ENCODE data around the gene SSBP2. TPM values are rescaled to one million over a fixed set of nuclear protein-coding genes. Genes with fewer than 3 reads are reported as not detected.

Gene SSBP2
- total and polyA plus RNA-seq, 5 donors from 2014 or later, result 17.6 to 43.0 (median 37.4) TPM

DNA sequence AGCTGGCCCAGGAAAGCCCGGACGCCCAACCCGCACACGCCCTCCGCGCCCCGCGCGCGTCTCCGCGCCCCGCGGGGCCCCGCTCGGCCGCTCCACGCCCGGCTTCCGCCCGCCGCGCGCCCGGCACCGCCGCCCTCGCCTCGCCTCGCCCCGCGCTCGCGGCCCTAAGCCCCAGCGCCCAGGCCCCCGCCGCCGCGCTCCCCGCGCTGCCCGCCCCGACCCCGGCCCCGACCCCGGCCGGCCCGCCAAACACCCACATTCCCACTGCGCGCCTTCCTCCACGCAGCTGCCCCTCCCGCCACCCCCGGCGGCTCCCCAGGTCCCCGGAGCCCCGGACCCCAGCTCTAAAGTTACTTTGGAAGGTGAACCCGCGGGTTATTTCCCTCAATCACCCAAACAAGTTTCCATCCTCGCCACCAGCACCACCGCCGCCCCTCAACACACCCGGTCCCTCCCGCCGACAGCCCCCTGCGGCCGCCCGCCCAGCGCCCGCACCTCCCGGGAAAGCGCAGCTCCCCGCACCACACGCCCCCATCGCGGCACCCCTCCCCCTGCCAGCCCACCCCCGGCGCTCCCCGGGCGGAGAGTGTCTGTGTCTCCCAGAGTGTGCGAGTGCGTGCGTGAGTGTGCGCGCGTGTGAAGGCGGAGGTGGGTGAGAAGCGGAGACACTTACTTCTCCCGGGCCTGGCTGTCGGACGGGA lies 439 bp downstream of the SSBP2 start:
- H3K4me1 ChIP-seq (ENCODE audit: control insufficient read depth, insufficient read depth, low read length, poor library complexity, severe bottlenecking), result peaks cover 17% of the 10 kb centered on the region
- Mint-ChIP-seq H3K36me3 (no peaks in the 10 kb centered on the region), H3K27me3 (peaks cover 37% of the 10 kb centered on the region), H3K4me1 (peaks cover 16 to 31% (median 23%) of the 10 kb centered on the region in 4 donors), H3K4me3 (peak overlapping the region; percentile 92 to 98 (median 96)), H3K9me3 (peaks cover 0 to 2% (median 0%) of the 10 kb centered on the region in 7 donors), H3K27ac (peak overlapping the region; percentile 79 to 91 (median 88))
- H3K27ac ChIP-seq (ENCODE audit: insufficient read depth, low read length, poor library complexity, severe bottlenecking), result peak overlapping the region; percentile 79
- H3K36me3 ChIP-seq (ENCODE audit: control insufficient read depth, insufficient read depth, low read length), result no peaks in the 10 kb centered on the region
- no peaks in the 10 kb centered on the region for H3K9me3 ChIP-seq (ENCODE audit: control insufficient read depth in 2 of 2, low read length in 2 of 2)
- peak; percentile 7 to 15 for ATAC-seq (ENCODE audit: low read depth in 2 of 2)
- peak in 2 of 3 donors; percentile 47 to 48 for DNase-seq
- H3K4me3 ChIP-seq (ENCODE audit: low read depth, low read length), result peak overlapping the region; percentile 48
- peaks cover 5% of the 10 kb centered on the region for H3K27me3 ChIP-seq (ENCODE audit: control insufficient read depth, insufficient read depth, low read length)

- peak overlapping the region; percentile 77 to 92 (median 92) for H3K27ac Mint-ChIP-seq
- H3K27me3 ChIP-seq (ENCODE audit: control insufficient read depth, insufficient read depth, low read length), result peaks cover 2% of the 10 kb centered on the region
- peak overlapping the region; percentile 77 for H3K4me3 ChIP-seq (ENCODE audit: low read depth, low read length)
- peaks cover 37% of the 10 kb centered on the region for H3K27me3 Mint-ChIP-seq
- peak overlapping the region; percentile 95 to 98 (median 96) for H3K4me3 Mint-ChIP-seq
- H3K9me3 ChIP-seq (ENCODE audit: control insufficient read depth in 2 of 2, low read length in 2 of 2), result no peaks in the 10 kb centered on the region
- H3K4me1 ChIP-seq (ENCODE audit: control insufficient read depth, insufficient read depth, low read length, poor library complexity, severe bottlenecking), result peaks cover 17% of the 10 kb centered on the region
- H3K27ac ChIP-seq (ENCODE audit: insufficient read depth, low read length, poor library complexity, severe bottlenecking), result peak overlapping the region; percentile 10
- H3K36me3 ChIP-seq (ENCODE audit: control insufficient read depth, insufficient read depth, low read length), result no peaks in the 10 kb centered on the region
- no peaks in the 10 kb centered on the region for H3K36me3 Mint-ChIP-seq
- DNase-seq (peak; percentile 28 to 62 (median 45)), ATAC-seq (ENCODE audit: low read depth in 2 of 2) (no peak)
- peaks cover 16 to 31% (median 24%) of the 10 kb centered on the region in 4 donors for H3K4me1 Mint-ChIP-seq
- peaks cover 0 to 2% (median 0%) of the 10 kb centered on the region in 7 donors for H3K9me3 Mint-ChIP-seq
These were observed 1.2 kb downstream of the SSBP2 start for GRCh38 chr5:81749561-81750307.

DNA sequence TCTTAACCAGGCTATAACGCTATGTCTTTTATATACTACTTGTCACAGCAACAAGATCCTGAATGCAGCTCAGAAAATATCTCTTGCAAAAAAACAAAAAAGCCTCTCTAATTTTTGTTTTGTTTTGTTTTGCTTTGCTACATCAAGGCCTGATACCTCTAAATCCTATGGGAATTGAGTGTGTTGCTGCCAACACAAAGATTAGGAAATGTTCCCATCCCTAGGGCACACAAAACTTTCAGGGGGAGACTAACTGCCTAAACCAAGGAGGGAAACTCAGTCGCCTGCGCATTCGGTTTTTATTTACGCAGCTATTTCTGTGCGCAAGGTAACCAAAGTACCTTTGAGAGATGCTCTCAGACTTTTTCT lies 1.7 kb downstream of the SSBP2 start:
- Histone ChIP-seq H3K27me3 (ENCODE audit: control insufficient read depth, insufficient read depth, low read length) (peaks cover 2% of the 10 kb centered on the region), H3K4me1 (ENCODE audit: control insufficient read depth, insufficient read depth, low read length, poor library complexity, severe bottlenecking) (peaks cover 17% of the 10 kb centered on the region), H3K4me3 (ENCODE audit: low read depth, low read length) (peak overlapping the region; percentile 77), H3K9me3 (ENCODE audit: control insufficient read depth in 2 of 2, low read length in 2 of 2) (no peaks in the 10 kb centered on the region), H3K27ac (ENCODE audit: insufficient read depth, low read length, poor library complexity, severe bottlenecking) (no peak overlapping the region), H3K36me3 (ENCODE audit: control insufficient read depth, insufficient read depth, low read length) (no peaks in the 10 kb centered on the region)
- peaks cover 35% of the 10 kb centered on the region for H3K27me3 Mint-ChIP-seq
- peaks cover 0 to 2% (median 0%) of the 10 kb centered on the region in 7 donors for H3K9me3 Mint-ChIP-seq
- no peaks in the 10 kb centered on the region for H3K36me3 Mint-ChIP-seq
- peak overlapping the region; percentile 95 to 98 (median 96) for H3K4me3 Mint-ChIP-seq
- H3K27ac Mint-ChIP-seq, result peak overlapping the region; percentile 77 to 92 (median 92)
- no peak for DNase-seq
- peaks cover 16 to 31% (median 24%) of the 10 kb centered on the region in 4 donors for H3K4me1 Mint-ChIP-seq
- ATAC-seq (ENCODE audit: low read depth in 2 of 2), result no peak

GRCh38 chr5:81748556-81748955 lies 2.3 kb downstream of the SSBP2 start:
- Histone ChIP-seq H3K9me3 (ENCODE audit: control insufficient read depth in 2 of 2, low read length in 2 of 2) (no peaks in the 10 kb centered on the region), H3K27me3 (ENCODE audit: control insufficient read depth, insufficient read depth, low read length) (peaks cover 2% of the 10 kb centered on the region), H3K36me3 (ENCODE audit: control insufficient read depth, insufficient read depth, low read length) (no peaks in the 10 kb centered on the region), H3K4me3 (ENCODE audit: low read depth, low read length) (no peak overlapping the region), H3K27ac (ENCODE audit: insufficient read depth, low read length, poor library complexity, severe bottlenecking) (no peak overlapping the region), H3K4me1 (ENCODE audit: control insufficient read depth, insufficient read depth, low read length, poor library complexity, severe bottlenecking) (peaks cover 17% of the 10 kb centered on the region)
- ATAC-seq (ENCODE audit: low read depth in 2 of 2) (no peak), DNase-seq (no peak)
- Mint-ChIP-seq H3K4me3 (peak overlapping the region; percentile 95 to 98 (median 96)), H3K4me1 (peaks cover 19 to 31% (median 26%) of the 10 kb centered on the region in 4 donors), H3K27ac (peak overlapping the region in 1 of 3 donors; percentile 92), H3K36me3 (no peaks in the 10 kb centered on the region), H3K9me3 (peaks cover 0 to 2% (median 0%) of the 10 kb centered on the region in 7 donors), H3K27me3 (peaks cover 29% of the 10 kb centered on the region)

GRCh38 chr5:81747030-81747429 lies 3.9 kb downstream of the SSBP2 start:
- DNase-seq (no peak), ATAC-seq (ENCODE audit: low read depth in 2 of 2) (no peak)
- no peak overlapping the region for H3K27ac ChIP-seq (ENCODE audit: insufficient read depth, low read length, poor library complexity, severe bottlenecking)
- H3K36me3 ChIP-seq (ENCODE audit: control insufficient read depth, insufficient read depth, low read length), result no peaks in the 10 kb centered on the region
- H3K9me3 ChIP-seq (ENCODE audit: control insufficient read depth in 2 of 2, low read length in 2 of 2), result no peaks in the 10 kb centered on the region
- H3K27me3 Mint-ChIP-seq, result peaks cover 25% of the 10 kb centered on the region
- no peaks in the 10 kb centered on the region for H3K9me3 Mint-ChIP-seq
- H3K27me3 ChIP-seq (ENCODE audit: control insufficient read depth, insufficient read depth, low read length), result no peaks in the 10 kb centered on the region
- no peak overlapping the region for H3K27ac Mint-ChIP-seq
- H3K4me1 ChIP-seq (ENCODE audit: control insufficient read depth, insufficient read depth, low read length, poor library complexity, severe bottlenecking), result peaks cover 17% of the 10 kb centered on the region
- H3K4me1 Mint-ChIP-seq, result peaks cover 16 to 31% (median 25%) of the 10 kb centered on the region in 4 donors
- H3K36me3 Mint-ChIP-seq, result no peaks in the 10 kb centered on the region
- no peak overlapping the region for H3K4me3 ChIP-seq (ENCODE audit: low read depth, low read length)
- H3K4me3 Mint-ChIP-seq, result peak overlapping the region in 1 of 4 donors; percentile 21

- Histone ChIP-seq H3K36me3 (ENCODE audit: control insufficient read depth, insufficient read depth, low read length) (no peaks in the 10 kb centered on the region), H3K4me3 (ENCODE audit: low read depth, low read length) (no peak overlapping the region), H3K4me1 (ENCODE audit: control insufficient read depth, insufficient read depth, low read length, poor library complexity, severe bottlenecking) (no peaks in the 10 kb centered on the region), H3K27me3 (ENCODE audit: control insufficient read depth, insufficient read depth, low read length) (no peaks in the 10 kb centered on the region), H3K27ac (ENCODE audit: insufficient read depth, low read length, poor library complexity, severe bottlenecking) (no peak overlapping the region), H3K9me3 (ENCODE audit: control insufficient read depth in 2 of 2, low read length in 2 of 2) (no peaks in the 10 kb centered on the region)
- Mint-ChIP-seq H3K27me3 (no peaks in the 10 kb centered on the region), H3K4me3 (no peak overlapping the region), H3K36me3 (no peaks in the 10 kb centered on the region), H3K9me3 (no peaks in the 10 kb centered on the region), H3K4me1 (peaks cover 5 to 26% (median 9%) of the 10 kb centered on the region in 4 donors), H3K27ac (no peak overlapping the region)
- ATAC-seq (ENCODE audit: low read depth in 2 of 2), result no peak
- DNase-seq, result no peak
These were observed 10.1 kb downstream of the SSBP2 start for GRCh38 chr5:81740758-81741157.

DNA sequence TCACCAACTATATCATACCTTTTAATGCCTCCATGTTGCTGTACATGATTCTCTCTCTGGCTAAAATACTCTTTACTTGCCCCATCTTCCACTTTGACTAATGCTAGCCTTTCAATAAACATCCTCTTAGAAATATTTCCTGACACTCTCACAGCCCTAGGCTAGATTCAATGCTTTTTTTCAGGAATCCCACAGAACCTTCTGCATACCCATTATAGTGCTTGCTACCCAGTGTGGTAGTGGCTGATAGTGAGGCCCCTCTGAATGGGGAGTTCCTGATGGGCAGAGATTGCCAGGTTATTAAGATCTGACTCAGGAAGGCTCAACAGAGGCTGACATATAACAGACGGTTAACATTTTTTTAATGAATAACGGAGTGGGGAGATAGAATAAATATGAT lies 11.6 kb downstream of the SSBP2 start:
- Mint-ChIP-seq H3K4me1 (peaks cover 5 to 26% (median 13%) of the 10 kb centered on the region in 4 donors), H3K9me3 (no peaks in the 10 kb centered on the region), H3K4me3 (no peak overlapping the region), H3K27me3 (no peaks in the 10 kb centered on the region), H3K36me3 (no peaks in the 10 kb centered on the region), H3K27ac (no peak overlapping the region)
- Histone ChIP-seq H3K4me3 (ENCODE audit: low read depth, low read length) (no peak overlapping the region), H3K36me3 (ENCODE audit: control insufficient read depth, insufficient read depth, low read length) (no peaks in the 10 kb centered on the region), H3K27ac (ENCODE audit: insufficient read depth, low read length, poor library complexity, severe bottlenecking) (no peak overlapping the region), H3K27me3 (ENCODE audit: control insufficient read depth, insufficient read depth, low read length) (no peaks in the 10 kb centered on the region), H3K4me1 (ENCODE audit: control insufficient read depth, insufficient read depth, low read length, poor library complexity, severe bottlenecking) (no peaks in the 10 kb centered on the region), H3K9me3 (ENCODE audit: control insufficient read depth in 2 of 2, low read length in 2 of 2) (no peaks in the 10 kb centered on the region)
- DNase-seq, result no peak
- no peak for ATAC-seq (ENCODE audit: low read depth in 2 of 2)
